AG20443 (cell line): Measurements from ENCODE around the gene CATSPER4.

Source experiments
- DNase-seq: peaks from one replicate; pipeline ENCODE4 v3.0.0; 2012; ENCODE audit warnings: low spot score, mixed read lengths

CATSPER4 gene

GRCh38 chr1:26164861-26165842, 25.2 kb upstream of the CATSPER4 start:
- DNase-seq = no peak

GRCh38 chr1:26166719-26167281, 23.6 kb upstream of the CATSPER4 start:
- no peak for DNase-seq

GRCh38 chr1:26168410-26169197, 21.8 kb upstream of the CATSPER4 start, which contains the start of gene C1orf232:
Gene C1orf232, minus strand, starts transcription at chr1:26168963. Its CDS starts 464 bp downstream, at chr1:26168499.
- no peak for DNase-seq

GRCh38 chr1:26169198-26169554, 21.2 kb upstream of the CATSPER4 start:
- no peak for DNase-seq

- DNase-seq = peak; percentile 100
These were observed 20.5 kb upstream of the CATSPER4 start, which contains the start of gene ZNF593 for GRCh38 chr1:26169669-26170471. Gene ZNF593, plus strand, starts transcription at chr1:26169908. Its CDS starts 76 bp downstream, at chr1:26169984.

DNA sequence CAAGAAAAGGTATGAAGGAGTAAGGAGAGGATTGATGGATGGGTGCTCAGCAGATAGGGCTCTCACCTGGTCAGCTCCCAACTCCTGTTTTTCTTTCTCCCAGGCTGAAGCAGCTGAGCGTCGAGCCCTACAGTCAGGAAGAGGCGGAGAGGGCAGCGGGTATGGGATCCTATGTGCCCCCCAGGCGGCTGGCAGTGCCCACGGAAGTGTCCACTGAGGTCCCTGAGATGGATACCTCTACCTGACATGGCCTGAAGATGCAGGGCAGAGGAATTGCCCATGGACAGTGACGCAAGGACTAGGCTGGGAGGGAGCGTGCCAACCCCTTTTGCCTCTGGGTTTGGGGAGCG, 20.0 kb upstream of the CATSPER4 start:
- no peak for DNase-seq

- DNase-seq = no peak
These were observed 19.0 kb upstream of the CATSPER4 start, which contains the start of gene ZNF593OS for GRCh38 chr1:26171084-26172072. Gene ZNF593OS, minus strand, starts transcription at chr1:26171832. Its CDS starts 171 bp downstream, at chr1:26171661.

GRCh38 chr1:26175346-26175745, 15.1 kb upstream of the CATSPER4 start:
- no peak for DNase-seq

- no peak for DNase-seq
These were observed 13.2 kb upstream of the CATSPER4 start, which contains the start of gene CNKSR1 for GRCh38 chr1:26177182-26177684. Gene CNKSR1, plus strand, starts transcription at chr1:26177491. Its CDS starts 57 bp downstream, at chr1:26177548.

- DNase-seq = no peak
These were observed 10.3 kb upstream of the CATSPER4 start for GRCh38 chr1:26180010-26180506.

GRCh38 chr1:26181586-26182382, 8.6 kb upstream of the CATSPER4 start:
- DNase-seq = no peak

GRCh38 chr1:26182383-26182696, 8.1 kb upstream of the CATSPER4 start:
- no peak for DNase-seq

GRCh38 chr1:26184086-26184485, 6.3 kb upstream of the CATSPER4 start:
- DNase-seq = no peak

DNA sequence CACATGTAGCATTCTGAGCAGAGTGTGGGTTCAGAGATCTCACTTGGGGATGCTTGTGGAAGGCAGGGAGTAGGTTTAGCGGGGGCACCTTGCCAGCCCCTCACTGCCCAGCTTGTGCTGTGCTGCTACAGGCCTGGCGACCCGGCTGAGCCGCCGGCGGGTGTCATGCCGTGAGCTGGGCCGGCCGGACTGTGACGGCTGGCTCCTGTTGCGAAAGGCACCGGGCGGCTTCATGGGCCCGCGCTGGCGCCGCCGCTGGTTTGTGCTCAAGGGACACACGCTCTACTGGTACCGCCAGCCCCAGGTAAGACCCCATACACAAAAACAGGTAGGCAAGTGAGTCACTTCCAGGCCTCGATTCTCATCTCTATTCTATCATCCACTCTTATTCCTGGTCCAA, 5.5 kb upstream of the CATSPER4 start:
- DNase-seq = no peak

DNA sequence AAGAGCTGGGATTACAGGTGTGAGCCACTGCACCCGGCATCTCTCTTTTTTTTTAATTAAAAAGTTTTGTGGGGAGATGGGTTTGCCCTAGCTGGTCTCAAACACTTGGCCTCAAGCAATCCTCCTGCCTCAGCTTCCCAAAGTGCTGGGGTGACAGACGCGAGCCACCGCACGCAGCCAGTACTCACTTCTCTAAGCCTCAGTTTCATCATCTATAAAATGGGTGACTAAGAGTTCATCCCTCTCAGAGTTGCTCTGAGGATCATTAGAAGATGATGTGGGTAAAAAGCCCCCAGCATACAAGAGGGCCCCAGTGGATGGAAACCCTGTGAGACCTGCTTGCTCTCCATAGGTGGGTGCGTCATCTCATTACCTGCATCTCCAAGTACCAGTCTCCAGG, 2.5 kb upstream of the CATSPER4 start:
- no peak for DNase-seq

DNA sequence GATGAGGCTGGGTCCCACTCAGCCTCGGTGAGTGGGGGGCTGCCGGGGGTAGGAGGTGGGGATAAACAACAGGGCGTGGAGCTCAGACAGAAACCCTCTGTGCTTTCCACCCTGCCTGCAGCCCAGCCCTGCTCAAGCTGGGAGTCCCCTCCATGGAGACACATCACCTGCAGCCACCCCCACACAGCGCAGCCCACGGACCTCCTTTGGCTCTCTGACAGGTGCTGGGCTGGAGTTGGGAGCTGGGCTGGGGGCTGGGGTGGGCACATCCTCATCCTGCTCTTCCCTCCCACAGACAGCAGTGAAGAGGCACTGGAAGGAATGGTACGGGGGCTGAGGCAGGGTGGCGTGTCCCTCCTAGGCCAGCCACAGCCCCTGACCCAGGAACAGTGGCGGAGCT, 1.9 kb upstream of the CATSPER4 start:
- DNase-seq = no peak

- DNase-seq = no peak
These were observed 1.1 kb upstream of the CATSPER4 start for GRCh38 chr1:26189331-26189730.

GRCh38 chr1:26189751-26190275, 589 bp upstream of the CATSPER4 start:
- no peak for DNase-seq

DNA sequence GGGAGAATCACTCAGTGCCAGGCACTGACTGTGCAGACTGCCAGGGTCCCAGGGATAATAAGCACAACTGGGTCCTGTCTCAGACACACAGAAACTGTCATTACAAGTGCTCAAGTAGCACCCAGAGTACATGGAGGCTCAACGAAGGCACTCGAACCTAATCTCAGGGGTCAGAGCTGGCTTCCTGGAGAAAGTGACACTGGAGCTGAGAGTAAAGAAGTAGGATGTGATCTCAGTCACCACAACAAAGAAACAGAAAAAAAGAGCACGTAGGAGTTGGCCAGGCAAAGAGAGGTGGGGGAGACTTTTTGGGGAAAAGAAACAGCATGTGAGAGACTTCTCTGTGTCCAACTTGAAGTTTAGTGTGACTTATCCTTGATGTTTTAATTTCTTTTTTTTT, 1.3 kb downstream of the CATSPER4 start:
- DNase-seq = no peak
